GM18870 (cell line): ENCODE results near the gene ARIH2.

ENCODE experiments used
- ATAC-seq: cut with Tn5 transposase; IDR thresholded peaks from one replicate; pipeline ENCODE4 v1.9.1; 2021; ENCODE audit warnings: moderate library complexity; ENCODE audit not compliant: unreplicated experiment

The ARIH2 gene

GRCh38 chr3:48966876-48967361, 48.3 kb downstream of the ARIH2 start:
- no peak for ATAC-seq

DNA sequence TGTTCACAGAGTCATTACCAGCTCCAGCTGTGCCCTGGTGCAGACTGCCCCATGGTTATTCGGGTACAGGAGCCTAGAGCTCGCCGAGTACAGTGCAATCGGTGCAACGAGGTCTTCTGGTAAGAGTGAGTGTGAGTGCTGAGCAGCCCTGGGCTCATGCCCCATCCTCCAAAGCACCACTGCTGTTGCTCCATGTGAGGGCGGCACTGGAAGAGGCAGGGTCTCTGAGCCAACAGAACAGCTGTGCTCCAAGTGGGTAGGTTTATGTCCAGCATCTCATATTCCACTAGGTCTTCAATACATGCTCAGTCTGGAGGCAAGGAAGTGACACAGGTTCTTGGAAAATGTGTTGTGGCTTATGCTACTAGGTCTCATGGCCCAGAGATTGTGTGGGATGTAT, 51.9 kb downstream of the ARIH2 start:
- no peak for ATAC-seq

DNA sequence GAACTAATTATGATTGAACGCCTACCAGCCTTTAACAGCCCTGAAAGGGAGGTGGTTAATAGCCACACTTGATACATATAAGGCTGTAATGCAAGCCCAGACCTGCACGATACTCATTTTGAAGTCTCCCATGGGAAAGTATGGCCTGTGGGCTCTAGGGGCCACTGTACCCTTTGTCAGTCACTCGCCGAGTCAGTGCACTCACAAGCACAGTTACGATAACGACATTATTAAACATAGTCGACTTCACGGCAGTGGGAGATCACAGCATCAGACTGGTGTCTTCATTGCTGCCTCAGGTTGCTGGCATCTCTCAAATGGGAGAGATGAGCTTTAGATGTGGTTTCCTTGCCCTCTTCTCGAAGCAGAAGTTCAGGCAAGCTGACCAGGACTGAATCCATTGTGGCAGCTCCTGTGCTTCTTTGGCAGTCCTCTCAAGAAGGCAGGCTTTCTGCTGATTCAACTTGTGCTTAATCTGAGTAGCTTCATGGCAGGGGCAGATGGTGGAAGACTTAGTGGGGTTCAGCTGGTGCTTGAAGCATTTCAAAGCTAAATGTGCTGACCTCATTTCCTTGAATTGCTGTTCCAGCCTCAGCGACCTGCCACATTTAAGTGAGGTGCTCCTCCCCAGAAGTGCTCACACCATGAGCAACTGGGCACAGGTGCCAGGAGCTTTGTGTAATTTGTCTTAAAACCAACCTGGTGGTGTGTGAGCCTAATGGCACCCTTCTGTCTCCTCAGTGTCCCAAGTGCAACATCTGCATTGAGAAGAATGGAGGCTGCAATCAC, 55.6 kb downstream of the ARIH2 start:
- ATAC-seq: no peak

- ATAC-seq: no peak
These were observed 60.8 kb downstream of the ARIH2 start for GRCh38 chr3:48979451-48979850.

GRCh38 chr3:48980295-48980694, 61.7 kb downstream of the ARIH2 start:
- ATAC-seq: no peak

GRCh38 chr3:48982016-48982415, 63.4 kb downstream of the ARIH2 start:
- ATAC-seq: no peak

GRCh38 chr3:48982686-48983085, 64.0 kb downstream of the ARIH2 start:
- ATAC-seq: no peak

DNA sequence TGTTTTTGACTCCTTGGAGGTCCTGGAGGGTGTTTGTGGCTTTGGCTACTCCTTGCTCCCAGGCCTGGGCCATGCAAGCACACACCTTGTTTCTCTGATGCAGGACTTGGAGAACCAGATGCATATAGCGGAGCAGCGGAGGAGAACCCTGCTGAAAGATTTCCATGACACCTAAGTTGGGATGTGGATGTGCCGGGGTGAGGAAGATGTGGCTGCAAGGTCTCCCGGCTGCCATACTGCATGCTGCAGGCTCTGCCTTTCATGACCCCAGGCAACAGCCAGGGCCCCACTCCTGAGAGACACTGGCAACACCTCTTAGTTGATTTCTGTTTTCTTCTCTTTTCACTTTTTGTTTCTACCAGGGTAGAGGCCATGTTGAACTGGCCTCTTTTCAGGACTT, 64.5 kb downstream of the ARIH2 start:
- ATAC-seq: no peak

DNA sequence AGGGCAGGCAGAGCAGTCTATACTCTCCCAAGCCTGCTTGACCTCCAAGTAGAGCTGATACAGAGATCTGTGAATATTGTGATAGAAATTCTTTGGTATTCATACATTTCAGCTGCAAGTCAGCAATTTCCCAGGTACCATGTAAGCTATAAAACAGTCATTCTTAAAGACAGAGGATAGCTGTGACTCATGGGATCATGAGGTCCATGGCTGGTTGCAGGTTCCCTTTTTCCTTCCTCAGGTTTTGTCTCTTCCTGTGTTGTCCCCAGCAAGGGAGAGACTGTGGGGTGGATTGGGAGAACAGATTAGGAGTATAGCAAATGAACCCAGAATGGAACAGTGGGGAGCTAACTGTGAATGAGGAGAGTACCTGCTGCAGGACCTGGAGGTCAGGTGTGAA, 66.0 kb downstream of the ARIH2 start:
- ATAC-seq: no peak

- no peak for ATAC-seq
These were observed 67.3 kb downstream of the ARIH2 start for GRCh38 chr3:48985831-48986376.

GRCh38 chr3:48989126-48989795, 70.6 kb downstream of the ARIH2 start:
- ATAC-seq: no peak

DNA sequence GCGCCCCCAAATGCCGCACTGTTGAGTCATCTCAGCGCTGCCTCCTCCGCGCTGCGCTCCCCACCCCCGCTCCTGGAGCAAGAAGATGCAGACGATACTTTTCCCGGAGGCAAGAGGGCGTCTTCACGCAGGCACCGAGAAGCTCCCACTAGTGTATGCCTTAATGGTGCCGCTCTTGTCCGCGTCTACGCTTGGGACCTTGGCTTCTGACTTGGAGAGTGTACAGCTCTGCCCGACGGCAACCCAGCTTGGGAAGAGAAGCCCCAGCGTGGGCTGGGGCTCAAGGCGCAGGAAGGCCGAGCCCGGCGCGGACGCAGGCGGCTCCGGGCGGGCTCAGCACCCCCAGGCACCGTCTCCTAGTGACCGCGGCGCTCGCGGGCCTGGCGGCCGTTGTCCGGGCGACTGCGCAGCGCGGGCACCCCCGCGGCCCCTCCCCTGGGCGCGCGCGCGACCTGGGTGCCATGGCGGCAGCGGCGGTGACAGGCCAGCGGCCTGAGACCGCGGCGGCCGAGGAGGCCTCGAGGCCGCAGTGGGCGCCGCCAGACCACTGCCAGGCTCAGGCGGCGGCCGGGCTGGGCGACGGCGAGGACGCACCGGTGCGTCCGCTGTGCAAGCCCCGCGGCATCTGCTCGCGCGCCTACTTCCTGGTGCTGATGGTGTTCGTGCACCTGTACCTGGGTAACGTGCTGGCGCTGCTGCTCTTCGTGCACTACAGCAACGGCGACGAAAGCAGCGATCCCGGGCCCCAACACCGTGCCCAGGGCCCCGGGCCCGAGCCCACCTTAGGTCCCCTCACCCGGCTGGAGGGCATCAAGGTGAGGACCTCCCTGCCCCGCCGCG, 71.4 kb downstream of the ARIH2 start, which contains the start of gene P4HTM:
P4HTM (plus strand) TSS at position 446 of the 840 bp plus-strand sequence; CDS start at position 462, 16 bp downstream.
- no peak for ATAC-seq

DNA sequence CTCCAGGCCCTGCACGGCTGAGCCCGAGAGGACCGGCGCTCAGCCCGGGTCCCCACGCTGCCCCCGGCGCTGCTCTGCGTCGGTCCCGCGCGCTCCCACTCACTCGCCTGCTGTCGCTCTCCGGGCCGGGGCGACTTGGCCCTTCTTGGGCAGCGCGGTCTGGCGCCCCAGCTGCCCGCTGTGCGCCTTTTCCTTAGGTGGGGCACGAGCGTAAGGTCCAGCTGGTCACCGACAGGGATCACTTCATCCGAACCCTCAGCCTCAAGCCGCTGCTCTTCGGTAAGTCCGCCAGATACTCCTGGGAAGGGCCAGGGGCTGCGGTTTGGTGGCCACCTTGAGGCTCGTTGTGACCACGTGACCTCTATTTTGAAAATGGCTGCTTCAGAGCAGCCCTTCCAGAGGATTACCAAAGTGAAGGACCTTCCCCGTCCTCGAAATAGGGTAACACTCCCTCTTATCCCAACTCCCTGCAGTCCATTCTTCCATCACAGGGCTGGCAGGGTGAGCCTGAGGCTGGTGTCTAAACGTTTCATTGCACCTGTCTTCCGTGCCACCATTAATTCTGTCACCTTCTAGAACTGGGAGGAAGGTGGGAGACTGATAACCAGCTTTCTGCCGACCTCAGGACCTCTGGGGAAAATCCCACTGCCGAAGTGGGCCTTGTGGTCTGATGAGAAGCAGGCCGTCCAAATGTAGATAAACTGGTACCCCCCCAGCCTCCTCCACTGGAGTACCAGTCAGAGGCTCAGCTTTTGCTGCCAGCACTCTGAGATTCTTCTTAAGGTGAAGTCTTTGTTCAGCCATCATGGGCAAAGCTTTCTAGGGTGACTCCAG, 72.2 kb downstream of the ARIH2 start:
- ATAC-seq: no peak

GRCh38 chr3:48991851-48992545, 73.4 kb downstream of the ARIH2 start:
- ATAC-seq: no peak

DNA sequence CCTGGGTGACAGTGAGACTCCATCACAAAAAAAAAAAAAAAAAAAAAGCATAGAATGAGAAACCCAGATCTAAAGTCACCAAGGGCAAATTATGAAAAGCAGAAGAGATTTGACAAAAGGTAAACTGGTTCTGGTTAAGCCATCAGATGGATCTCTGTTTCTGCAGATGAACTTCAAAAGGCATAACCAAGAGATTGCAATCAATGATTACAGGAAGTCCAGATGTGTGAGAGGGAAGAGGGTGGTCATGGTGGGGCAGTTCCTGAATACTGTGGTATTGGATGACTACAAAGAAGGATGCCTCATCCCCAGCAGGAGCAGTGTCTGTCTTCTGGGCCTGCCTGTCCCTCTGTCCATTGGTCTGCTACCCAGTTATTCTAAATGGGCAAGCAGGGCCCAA, 75.2 kb downstream of the ARIH2 start:
- no peak for ATAC-seq

GRCh38 chr3:48996640-48997039, 78.0 kb downstream of the ARIH2 start:
- no peak for ATAC-seq

DNA sequence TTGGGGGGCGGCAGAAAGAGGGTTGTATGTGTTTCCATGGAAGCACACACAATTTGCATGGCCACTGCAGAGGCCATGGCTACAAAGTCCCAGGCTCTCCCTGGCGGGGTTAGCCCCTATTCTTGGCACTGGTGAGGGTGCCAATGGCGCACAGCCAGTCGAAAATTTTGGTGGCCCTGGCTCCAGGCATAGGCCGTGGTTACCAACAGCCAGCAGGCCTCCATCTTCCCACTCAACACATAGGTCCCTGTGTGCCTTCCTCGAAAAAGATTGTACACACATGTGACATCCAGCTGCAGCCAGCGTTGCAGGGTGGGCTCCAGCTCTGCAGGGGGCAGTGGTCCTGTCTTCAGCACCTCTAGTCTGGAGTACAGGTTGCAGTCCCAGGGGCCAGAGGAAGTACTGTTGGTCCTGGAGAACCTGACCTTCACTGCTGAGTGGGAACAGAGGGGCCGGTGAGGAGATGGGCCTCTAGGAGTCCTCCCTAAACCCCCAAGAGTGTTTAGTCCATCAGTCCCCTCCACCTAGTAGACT, 78.5 kb downstream of the ARIH2 start:
- ATAC-seq: no peak

- ATAC-seq: no peak
These were observed 79.3 kb downstream of the ARIH2 start for GRCh38 chr3:48997714-48998637.
